ENCODE measurements around the gene NCR2. TPM values are rescaled to one million over a fixed set of nuclear protein-coding genes. Genes with fewer than 3 reads are reported as not detected.

NCR2 gene
- total and polyA plus RNA-seq, 9 of the 15 experiments (the other 6 are each of a cell fraction or from before 2014, with no cell fraction given) = not detected

DNA sequence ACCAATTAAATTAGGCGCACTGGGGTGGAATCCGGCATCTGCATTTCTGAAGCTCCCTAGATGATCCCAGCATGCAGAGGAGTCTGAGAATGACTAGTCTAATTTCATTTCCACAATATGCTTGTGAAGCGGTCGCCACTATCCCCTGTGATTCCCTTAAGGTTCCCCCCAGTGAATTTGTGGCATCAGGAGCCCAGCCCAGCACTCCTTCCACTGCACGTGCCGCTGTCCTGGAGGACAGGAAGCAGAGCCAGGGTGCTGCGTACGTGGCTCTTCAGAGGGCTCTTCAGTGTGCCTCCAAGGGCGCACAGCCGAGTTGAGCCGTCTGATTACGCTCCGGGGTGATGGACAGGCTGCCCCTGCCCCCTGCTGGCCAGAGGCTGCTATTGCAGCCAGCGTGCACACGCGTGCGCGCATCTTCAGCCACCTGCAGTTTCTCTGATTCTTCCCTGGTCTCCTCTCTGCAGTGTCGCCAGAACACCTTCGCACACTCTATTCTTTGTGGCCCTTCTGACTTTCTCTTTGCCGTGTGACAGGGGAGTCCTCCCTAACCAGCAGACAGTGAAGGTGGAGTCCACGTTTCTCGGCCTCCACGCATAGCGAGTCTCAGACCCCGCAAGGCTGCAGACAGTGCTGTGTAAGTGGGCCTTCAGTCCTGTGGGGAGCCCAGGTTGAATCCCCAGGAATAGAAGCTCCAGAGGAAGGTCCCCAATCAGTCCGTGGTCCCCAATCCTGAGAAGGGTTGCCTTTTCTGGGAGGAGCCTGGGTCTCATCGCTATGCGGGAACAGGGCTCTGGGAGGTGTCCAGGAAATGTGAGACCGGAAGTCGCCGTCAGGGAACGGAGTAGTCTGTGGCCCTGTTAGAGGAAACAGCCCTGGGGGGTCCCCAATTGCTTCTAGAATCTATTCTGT, 16.5 kb upstream of the NCR2 start (continued):
- peak; percentile 86; the same call in 1 of the 2 replicates for TF ChIP-seq REST (IDR thresholded peaks at IDR 0.05; ENCODE audit: borderline replicate concordance)
- no peak for TF ChIP-seq REST (CRISPR knock-in tag; IDR thresholded peaks at IDR 0.05; ENCODE audit: low read depth)
- TF ChIP-seq TCF7 (IDR thresholded peaks at IDR 0.05; ENCODE audit: borderline replicate concordance) = no peak
- no peak; the same call in 1 of the 2 replicates for TF ChIP-seq HMBOX1 (IDR thresholded peaks at IDR 0.05)
- peak; percentile 89 for TF ChIP-seq ETV1 (tag; conservative IDR thresholded peaks at IDR 0.05; ENCODE audit: low read depth)
- TF ChIP-seq, protein P1, sequence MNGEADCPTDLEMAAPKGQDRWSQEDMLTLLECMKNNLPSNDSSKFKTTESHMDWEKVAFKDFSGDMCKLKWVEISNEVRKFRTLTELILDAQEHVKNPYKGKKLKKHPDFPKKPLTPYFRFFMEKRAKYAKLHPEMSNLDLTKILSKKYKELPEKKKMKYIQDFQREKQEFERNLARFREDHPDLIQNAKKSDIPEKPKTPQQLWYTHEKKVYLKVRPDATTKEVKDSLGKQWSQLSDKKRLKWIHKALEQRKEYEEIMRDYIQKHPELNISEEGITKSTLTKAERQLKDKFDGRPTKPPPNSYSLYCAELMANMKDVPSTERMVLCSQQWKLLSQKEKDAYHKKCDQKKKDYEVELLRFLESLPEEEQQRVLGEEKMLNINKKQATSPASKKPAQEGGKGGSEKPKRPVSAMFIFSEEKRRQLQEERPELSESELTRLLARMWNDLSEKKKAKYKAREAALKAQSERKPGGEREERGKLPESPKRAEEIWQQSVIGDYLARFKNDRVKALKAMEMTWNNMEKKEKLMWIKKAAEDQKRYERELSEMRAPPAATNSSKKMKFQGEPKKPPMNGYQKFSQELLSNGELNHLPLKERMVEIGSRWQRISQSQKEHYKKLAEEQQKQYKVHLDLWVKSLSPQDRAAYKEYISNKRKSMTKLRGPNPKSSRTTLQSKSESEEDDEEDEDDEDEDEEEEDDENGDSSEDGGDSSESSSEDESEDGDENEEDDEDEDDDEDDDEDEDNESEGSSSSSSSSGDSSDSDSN (IDR thresholded peaks at IDR 0.05; ENCODE audit: borderline replicate concordance in 1 of 2, low read depth in 2 of 2, low read length in 2 of 2) = no peak
- TF ChIP-seq HNRNPUL1 (IDR thresholded peaks at IDR 0.05; ENCODE audit: low read length) = no peak
- TF ChIP-seq NFXL1 (CRISPR knock-in tag; IDR thresholded peaks at IDR 0.05) = no peak
- TF ChIP-seq STAG1 (CRISPR knock-in tag; IDR thresholded peaks at IDR 0.05; ENCODE audit: borderline replicate concordance) = peak; percentile 88
- TF ChIP-seq GABPB2 (CRISPR knock-in tag; conservative IDR thresholded peaks at IDR 0.05) = no peak
- no peak for TF ChIP-seq RBM22 (IDR thresholded peaks at IDR 0.05; ENCODE audit: low read depth, low read length, poor library complexity, severe bottlenecking)
- TF ChIP-seq RFX5 (IDR thresholded peaks at IDR 0.05; ENCODE audit: low read depth, low read length) = no peak
- TF ChIP-seq LCOR (CRISPR knock-in tag; IDR thresholded peaks at IDR 0.05) = no peak
- TF ChIP-seq ZNF436 (CRISPR knock-in tag; IDR thresholded peaks at IDR 0.05) = no peak
- no peak for TF ChIP-seq FOXJ2 (tag; IDR thresholded peaks at IDR 0.05)
- no peak for TF ChIP-seq CCAR2 (IDR thresholded peaks at IDR 0.05; ENCODE audit: low read depth, low read length)
